Mesendoderm (in vitro differentiated cells): ENCODE measurements around the gene RNF103.

Source experiments
- DNase-seq: peaks from one replicate; pipeline ENCODE4 v3.0.0; 2013
- H2AK5ac ChIP-seq: 2 replicates; pipeline ENCODE4 v1.6.1; 2013; ENCODE audit warnings: low read length, inconsistent platforms
- H2BK120ac ChIP-seq: 2 replicates; pipeline ENCODE4 v1.6.1; 2013; ENCODE audit warnings: low read depth, mild to moderate bottlenecking, low read length, moderate library complexity, mixed read lengths
- H2BK15ac ChIP-seq: replicated peaks from 2 replicates; pipeline ENCODE4 v1.6.1; 2013; ENCODE audit warnings: low read depth, mild to moderate bottlenecking, moderate library complexity
- H2BK5ac ChIP-seq: 2 replicates; pipeline ENCODE4 v1.6.1; 2013; ENCODE audit warnings: low read length, inconsistent platforms
- H3K18ac ChIP-seq: 2 replicates; pipeline ENCODE4 v1.6.1; 2013; ENCODE audit warnings: mild to moderate bottlenecking, low read length, mixed read lengths
- H3K23ac ChIP-seq: one replicate; pipeline ENCODE4 v1.6.1; 2013; ENCODE audit warnings: low read length
- H3K27ac ChIP-seq: 2 replicates; pipeline ENCODE4 v1.5.1; 2013; ENCODE audit warnings: low read depth, mild to moderate bottlenecking, inconsistent platforms, low read length, moderate library complexity
- H3K27me3 ChIP-seq: 2 replicates; pipeline ENCODE4 v1.6.1; 2013; ENCODE audit warnings: low read length, control low read depth, mild to moderate bottlenecking, inconsistent platforms; ENCODE audit not compliant: insufficient read depth, poor library complexity
- H3K36me3 ChIP-seq: 2 replicates; pipeline ENCODE4 v1.6.1; 2013; ENCODE audit warnings: low read length, inconsistent platforms; ENCODE audit not compliant: control insufficient read depth, insufficient read depth
- H3K4ac ChIP-seq: one replicate; pipeline ENCODE4 v1.6.1; 2013; ENCODE audit warnings: low read depth, mild to moderate bottlenecking, low read length, moderate library complexity
- H3K4me1 ChIP-seq: 2 replicates; pipeline ENCODE4 v1.6.1; 2013; ENCODE audit warnings: low read depth, low read length, inconsistent platforms; ENCODE audit not compliant: control insufficient read depth
- H3K4me2 ChIP-seq: 2 replicates; pipeline ENCODE4 v1.6.1; 2013; ENCODE audit warnings: low read length
- H3K4me3 ChIP-seq: 2 replicates; pipeline ENCODE4 v1.5.1; 2013; ENCODE audit warnings: mild to moderate bottlenecking, low read length
- H3K56ac ChIP-seq: one replicate; pipeline ENCODE4 v1.6.1; 2013; ENCODE audit warnings: low read length
- H3K79me1 ChIP-seq: 2 replicates; pipeline ENCODE4 v1.6.1; 2013; ENCODE audit warnings: low read length, inconsistent platforms
- H3K79me2 ChIP-seq: 2 replicates; pipeline ENCODE4 v1.6.1; 2013; ENCODE audit warnings: mild to moderate bottlenecking, low read length; ENCODE audit not compliant: control insufficient read depth, insufficient read depth
- H3K9ac ChIP-seq: 2 replicates; pipeline ENCODE4 v1.6.1; 2013; ENCODE audit warnings: low read length, inconsistent platforms
- H4K5ac ChIP-seq: one replicate; pipeline ENCODE4 v1.6.1; 2013; ENCODE audit warnings: low read length
- H4K8ac ChIP-seq: one replicate; pipeline ENCODE4 v1.6.1; 2013; ENCODE audit warnings: low read depth, mild to moderate bottlenecking, control low read depth, low read length, moderate library complexity
- WGBS: extraction: QIAGEN DNeasy Blood & Tissue Kit; methylation state at CpG from one replicate; pipeline ENCODE4 v1.1.7; 2013; ENCODE audit warnings: low lambda C conversion rate, missing lambda C conversion rate; ENCODE audit not compliant: insufficient coverage; ENCODE audit errors: extremely low coverage; 5-methylcytosine and 5-hydroxymethylcytosine counted together

RNF103 gene

DNA sequence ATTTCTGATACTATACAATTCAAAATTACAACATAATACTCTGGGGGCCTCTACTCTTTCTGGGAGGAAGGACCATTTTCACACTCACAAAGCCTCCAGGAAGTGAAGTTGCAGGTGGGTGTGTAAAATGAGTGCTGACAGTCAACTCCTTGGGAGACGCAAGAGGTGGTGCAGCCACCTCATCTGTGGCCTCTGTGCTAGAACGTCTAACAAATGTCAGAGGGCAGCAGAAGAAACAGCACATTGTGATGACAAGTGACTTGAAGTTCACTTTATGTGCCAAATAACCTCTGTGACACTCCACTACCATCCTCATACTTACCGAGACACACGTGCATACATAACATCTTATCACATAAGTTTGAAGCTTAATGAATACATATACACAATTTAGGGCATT is 10.2 kb downstream of the RNF103 start:
- Histone ChIP-seq H3K27me3 (no peaks in the 10 kb centered on the region), H3K18ac (no peak overlapping the region), H4K5ac (no peak overlapping the region), H3K79me2 (no peaks in the 10 kb centered on the region), H3K4me2 (no peak overlapping the region), H2AK5ac (no peak overlapping the region), H3K4me3 (no peak overlapping the region), H2BK5ac (no peak overlapping the region), H3K79me1 (no peaks in the 10 kb centered on the region), H3K4me1 (no peaks in the 10 kb centered on the region), H3K27ac (no peak overlapping the region), H3K56ac (no peak overlapping the region), H2BK15ac (no peak overlapping the region), H3K4ac (no peak overlapping the region), H2BK120ac (no peak overlapping the region), H3K9ac (no peak overlapping the region), H4K8ac (no peak overlapping the region), H3K23ac (no peak overlapping the region), H3K36me3 (no peaks in the 10 kb centered on the region)
- DNase-seq, result no peak
- no CpG with 5 or more reads among the region's 4 CpGs for WGBS

DNA sequence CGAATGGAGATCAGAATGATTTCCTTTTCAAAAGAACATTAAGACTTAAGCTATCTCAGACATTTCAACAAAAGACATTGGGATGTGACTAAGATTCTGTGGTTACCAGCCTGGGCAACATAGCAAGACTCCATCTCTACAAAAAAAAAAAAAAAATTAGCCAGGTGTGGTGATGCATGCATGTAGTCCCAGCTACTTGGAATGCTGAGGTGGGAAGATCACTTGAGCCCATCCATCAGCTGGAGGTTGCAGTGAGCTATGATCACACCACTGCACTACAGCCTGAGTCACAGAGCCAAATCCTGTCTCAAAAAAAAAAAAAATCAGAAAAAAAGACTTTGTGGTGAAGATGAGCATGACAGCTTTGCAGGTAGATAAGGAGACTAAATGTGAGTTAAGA is 12.8 kb downstream of the RNF103 start:
- Histone ChIP-seq H3K23ac (no peak overlapping the region), H2BK120ac (no peak overlapping the region), H3K79me1 (no peaks in the 10 kb centered on the region), H2BK5ac (no peak overlapping the region), H3K4me2 (no peak overlapping the region), H3K18ac (no peak overlapping the region), H3K56ac (no peak overlapping the region), H4K5ac (no peak overlapping the region), H2BK15ac (no peak overlapping the region), H4K8ac (no peak overlapping the region), H2AK5ac (no peak overlapping the region), H3K27ac (no peak overlapping the region), H3K4me1 (no peaks in the 10 kb centered on the region), H3K36me3 (no peaks in the 10 kb centered on the region), H3K4me3 (no peak overlapping the region), H3K79me2 (no peaks in the 10 kb centered on the region), H3K27me3 (no peaks in the 10 kb centered on the region), H3K9ac (no peak overlapping the region), H3K4ac (no peak overlapping the region)
- WGBS, result no CpG with 5 or more reads among the region's 1 CpG
- DNase-seq, result no peak

DNA sequence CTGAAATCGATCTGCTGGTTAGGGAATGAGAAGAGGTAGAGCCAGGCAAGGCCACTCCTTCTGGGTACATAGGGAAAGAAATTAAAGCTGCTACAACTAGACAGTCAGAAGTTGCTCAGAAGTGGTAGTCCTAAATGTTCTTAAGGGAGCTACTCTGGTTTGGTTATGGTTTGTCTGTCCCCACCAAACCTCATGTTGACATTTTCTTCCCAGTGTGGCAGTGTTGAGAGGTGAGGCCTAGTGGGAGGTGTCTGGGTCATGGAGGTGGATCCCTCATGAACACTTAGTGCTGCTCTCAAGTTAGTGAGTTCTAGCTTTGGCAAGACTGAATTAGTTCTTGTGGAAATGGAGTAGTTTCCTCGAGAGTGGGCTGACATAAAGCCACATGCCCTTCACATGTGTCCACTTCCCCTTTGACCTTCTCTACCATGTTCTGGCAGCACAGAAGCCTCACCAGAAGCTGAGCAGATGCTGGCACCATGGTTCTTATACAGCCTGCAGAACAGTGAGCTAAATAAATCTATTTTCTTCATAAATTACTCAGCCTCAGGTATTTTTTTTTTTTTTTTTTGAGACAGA is 14.7 kb downstream of the RNF103 start:
- Histone ChIP-seq H3K4me2 (no peak overlapping the region), H3K27me3 (no peaks in the 10 kb centered on the region), H3K4me3 (no peak overlapping the region), H2AK5ac (no peak overlapping the region), H3K9ac (no peak overlapping the region), H3K4me1 (no peaks in the 10 kb centered on the region), H2BK15ac (no peak overlapping the region), H3K18ac (no peak overlapping the region), H3K27ac (no peak overlapping the region), H4K8ac (no peak overlapping the region), H3K56ac (no peak overlapping the region), H3K79me1 (no peaks in the 10 kb centered on the region), H3K79me2 (no peaks in the 10 kb centered on the region), H2BK5ac (no peak overlapping the region), H4K5ac (no peak overlapping the region), H3K4ac (no peak overlapping the region), H3K36me3 (no peaks in the 10 kb centered on the region), H3K23ac (no peak overlapping the region), H2BK120ac (no peak overlapping the region)
- no CpG with 5 or more reads among the region's 2 CpGs for WGBS
- DNase-seq, result no peak

- WGBS, result no CpG with 5 or more reads among the region's 4 CpGs
These were observed 19.8 kb downstream of the RNF103 start for GRCh38 chr2:86603905-86604304.

DNA sequence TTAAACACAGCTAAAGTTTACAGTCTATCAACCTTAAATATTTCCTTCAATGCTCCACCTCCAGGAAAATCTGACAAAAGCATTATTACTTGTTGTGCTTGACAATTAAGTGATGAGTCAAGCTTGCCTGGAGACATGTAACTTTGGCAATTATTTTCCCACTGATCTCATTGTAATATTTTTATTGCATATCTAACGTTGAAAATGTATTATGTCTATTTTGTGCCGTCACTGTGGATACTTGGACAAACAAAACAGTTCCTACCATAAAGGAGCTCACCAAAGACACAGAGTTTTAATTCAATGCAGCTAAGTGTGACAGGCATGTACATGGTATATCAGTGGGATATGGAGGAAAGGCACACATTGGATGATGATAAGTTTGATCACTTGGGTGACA is 24.7 kb downstream of the RNF103 start:
- Histone ChIP-seq H3K23ac (no peak overlapping the region), H3K36me3 (no peaks in the 10 kb centered on the region), H4K8ac (no peak overlapping the region), H2BK15ac (no peak overlapping the region), H3K4ac (no peak overlapping the region), H3K9ac (no peak overlapping the region), H3K4me2 (no peak overlapping the region), H2BK120ac (no peak overlapping the region), H3K79me2 (no peaks in the 10 kb centered on the region), H3K79me1 (no peaks in the 10 kb centered on the region), H3K27ac (no peak overlapping the region), H2BK5ac (no peak overlapping the region), H3K18ac (no peak overlapping the region), H3K4me3 (no peak overlapping the region), H3K4me1 (no peaks in the 10 kb centered on the region), H2AK5ac (no peak overlapping the region), H3K56ac (no peak overlapping the region), H3K27me3 (no peaks in the 10 kb centered on the region), H4K5ac (no peak overlapping the region)
- WGBS, result no CpG with 5 or more reads among the region's 2 CpGs
- DNase-seq, result no peak

More at GRCh38 chr2:86603905-86604304, 19.8 kb downstream of the RNF103 start:
- H2BK15ac ChIP-seq, result no peak overlapping the region
- H2BK5ac ChIP-seq, result no peak overlapping the region
- H3K36me3 ChIP-seq, result no peaks in the 10 kb centered on the region
- H3K27me3 ChIP-seq, result no peaks in the 10 kb centered on the region
- no peak overlapping the region for H2AK5ac ChIP-seq
- DNase-seq, result no peak
- H3K23ac ChIP-seq, result no peak overlapping the region
- no peak overlapping the region for H2BK120ac ChIP-seq
- H3K79me1 ChIP-seq, result no peaks in the 10 kb centered on the region
- H3K9ac ChIP-seq, result no peak overlapping the region
- no peak overlapping the region for H3K4me2 ChIP-seq
- H3K4ac ChIP-seq, result no peak overlapping the region
- no peak overlapping the region for H4K5ac ChIP-seq
- no peak overlapping the region for H3K4me3 ChIP-seq
- H4K8ac ChIP-seq, result no peak overlapping the region
- H3K79me2 ChIP-seq, result no peaks in the 10 kb centered on the region
- H3K18ac ChIP-seq, result no peak overlapping the region
- no peaks in the 10 kb centered on the region for H3K4me1 ChIP-seq
- H3K56ac ChIP-seq, result no peak overlapping the region
- H3K27ac ChIP-seq, result no peak overlapping the region

DNA sequence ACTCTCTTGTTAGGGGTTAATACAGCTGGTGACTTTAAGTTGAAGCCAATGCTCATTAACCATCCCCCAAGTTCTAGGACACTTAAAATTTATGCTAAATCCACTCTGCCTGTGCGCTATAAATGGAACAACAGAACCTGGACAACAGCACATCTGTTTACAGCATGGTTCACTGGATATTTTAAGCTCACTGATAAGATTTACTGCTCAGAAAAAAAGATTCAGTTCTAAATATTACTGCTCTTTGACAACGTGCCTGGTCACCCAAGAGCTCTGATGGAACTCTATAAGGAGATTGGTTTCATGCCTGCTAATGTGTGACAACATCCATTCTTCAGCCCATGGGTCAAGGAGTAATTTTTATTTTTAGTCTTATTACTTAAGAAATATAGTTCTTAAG is 27.5 kb downstream of the RNF103 start:
- no CpG with 5 or more reads among the region's 2 CpGs for WGBS
- no peak overlapping the region for H4K5ac ChIP-seq
- no peaks in the 10 kb centered on the region for H3K36me3 ChIP-seq
- no peak overlapping the region for H3K27ac ChIP-seq
- H3K4me2 ChIP-seq, result no peak overlapping the region
- H3K4ac ChIP-seq, result no peak overlapping the region
- H3K79me2 ChIP-seq, result no peaks in the 10 kb centered on the region
- H3K18ac ChIP-seq, result no peak overlapping the region
- H3K9ac ChIP-seq, result no peak overlapping the region
- no peak overlapping the region for H3K56ac ChIP-seq
- no peak overlapping the region for H2BK120ac ChIP-seq
- no peaks in the 10 kb centered on the region for H3K79me1 ChIP-seq
- no peaks in the 10 kb centered on the region for H3K4me1 ChIP-seq
- no peak overlapping the region for H2AK5ac ChIP-seq
- no peak overlapping the region for H2BK5ac ChIP-seq
- no peak overlapping the region for H4K8ac ChIP-seq
- no peak overlapping the region for H3K23ac ChIP-seq
- DNase-seq, result no peak
- H2BK15ac ChIP-seq, result no peak overlapping the region
- no peaks in the 10 kb centered on the region for H3K27me3 ChIP-seq
- no peak overlapping the region for H3K4me3 ChIP-seq
